SK-N-SH treated with all-trans-retinoic acid at 6 μM for 48 hours (cell line): ENCODE results near the gene TCF12.

ENCODE experiments used
- ATAC-seq: fragments of 200-7000 bp; cut with Tn5 transposase; 3 replicates; pipeline ENCODE4 v1.9.1; 2020; ENCODE audit warnings: mild to moderate bottlenecking, moderate library complexity
- ARNTL ChIP-seq: fragments of 450-650 bp; formaldehyde crosslinking; IDR thresholded peaks from 2 replicates; pipeline ENCODE4 v1.5.0; 2020; ENCODE audit warnings: low read depth, mild to moderate bottlenecking, moderate library complexity, borderline replicate concordance
- BACH2 ChIP-seq: fragments of 250-450 bp; sonication (Bioruptor Pico); IDR thresholded peaks from 2 replicates; pipeline ENCODE4 v1.9.0; 2021; ENCODE audit warnings: mild to moderate bottlenecking, borderline replicate concordance
- ESRRG ChIP-seq: fragments of 250-450 bp; sonication (Bioruptor Pico); IDR thresholded peaks from 2 replicates; pipeline ENCODE4 v1.6.1; 2021; ENCODE audit warnings: mild to moderate bottlenecking
- GLIS3 ChIP-seq: fragments of 250-450 bp; sonication (Bioruptor Pico); IDR thresholded peaks from 2 replicates; pipeline ENCODE4 v1.5.0; 2020; ENCODE audit warnings: mild to moderate bottlenecking, moderate library complexity
- ISL1 ChIP-seq: fragments of 250-450 bp; sonication (Bioruptor Pico); IDR thresholded peaks from 2 replicates; pipeline ENCODE4 v2.1.2; 2022; ENCODE audit warnings: mild to moderate bottlenecking, moderate library complexity
- OSR1 ChIP-seq: fragments of 250-450 bp; sonication (Bioruptor Pico); IDR thresholded peaks from 2 replicates; pipeline ENCODE4 v1.8.0; 2022; ENCODE audit warnings: moderate library complexity, mild to moderate bottlenecking, inconsistent platforms
- PPARA ChIP-seq: fragments of 250-450 bp; sonication (Bioruptor Pico); IDR thresholded peaks from 2 replicates; pipeline ENCODE4 v1.5.0; 2020; ENCODE audit warnings: mild to moderate bottlenecking, borderline replicate concordance
- RARB ChIP-seq: fragments of 250-450 bp; sonication (Bioruptor Pico); IDR thresholded peaks from 2 replicates; pipeline ENCODE4 v1.8.0; 2021; ENCODE audit warnings: mild to moderate bottlenecking, moderate library complexity
- SNAI2 ChIP-seq: fragments of 250-450 bp; sonication (Bioruptor Pico); IDR thresholded peaks from 2 replicates; pipeline ENCODE4 v1.5.0; 2020; ENCODE audit warnings: mild to moderate bottlenecking, moderate library complexity
- TCF4 ChIP-seq: fragments of 250-450 bp; sonication (Bioruptor Pico); IDR thresholded peaks from 2 replicates; pipeline ENCODE4 v1.8.0; 2021; ENCODE audit warnings: mild to moderate bottlenecking, moderate library complexity, borderline replicate concordance
- TOX ChIP-seq: fragments of 250-450 bp; sonication (Bioruptor Pico); IDR thresholded peaks from 2 replicates; pipeline ENCODE4 v1.8.0; 2021; ENCODE audit warnings: mild to moderate bottlenecking, moderate library complexity, borderline replicate concordance
- ZC3H10 ChIP-seq: fragments of 250-450 bp; sonication (Bioruptor Pico); IDR thresholded peaks from 2 replicates; pipeline ENCODE4 v1.5.1; 2021; ENCODE audit warnings: mild to moderate bottlenecking, moderate library complexity
- ZFP3 ChIP-seq: fragments of 250-450 bp; sonication (Bioruptor Pico); IDR thresholded peaks from 2 replicates; pipeline ENCODE4 v1.5.0; 2020; ENCODE audit warnings: mild to moderate bottlenecking, moderate library complexity
- ZNF565 ChIP-seq: fragments of 450-650 bp; formaldehyde crosslinking; conservative IDR thresholded peaks from 2 replicates; pipeline ENCODE4 v1.5.0; 2020; ENCODE audit warnings: low read depth, mild to moderate bottlenecking, moderate library complexity
- ZNF70 ChIP-seq: fragments of 450-650 bp; formaldehyde crosslinking; IDR thresholded peaks from 2 replicates; pipeline ENCODE4 v1.5.0; 2020; ENCODE audit warnings: mild to moderate bottlenecking, moderate library complexity
- ZNF8 ChIP-seq: fragments of 450-650 bp; formaldehyde crosslinking; IDR thresholded peaks from 2 replicates; pipeline ENCODE4 v1.5.0; 2020; ENCODE audit warnings: mild to moderate bottlenecking, moderate library complexity
- TF ChIP-seq, protein P1 (sequence below): fragments of 250-450 bp; sonication (Bioruptor Pico); IDR thresholded peaks from 2 replicates; pipeline ENCODE4 v1.5.1; 2020; ENCODE audit warnings: low read depth, mild to moderate bottlenecking, moderate library complexity
- TF ChIP-seq, protein P2 (sequence below): fragments of 250-450 bp; sonication (Bioruptor Pico); IDR thresholded peaks from 2 replicates; pipeline ENCODE4 v1.8.0; 2020; ENCODE audit warnings: mild to moderate bottlenecking, moderate library complexity, borderline replicate concordance
- TF ChIP-seq, protein P3 (sequence below): fragments of 250-450 bp; sonication (Bioruptor Pico); IDR thresholded peaks from 2 replicates; pipeline ENCODE4 v1.8.0; 2021; ENCODE audit warnings: low read depth, mild to moderate bottlenecking, moderate library complexity, borderline replicate concordance
- TF ChIP-seq, protein P4 (sequence below): fragments of 250-450 bp; sonication (Bioruptor Pico); IDR thresholded peaks from 2 replicates; pipeline ENCODE4 v1.5.0; 2020; ENCODE audit warnings: mild to moderate bottlenecking, moderate library complexity

Gene TCF12

DNA sequence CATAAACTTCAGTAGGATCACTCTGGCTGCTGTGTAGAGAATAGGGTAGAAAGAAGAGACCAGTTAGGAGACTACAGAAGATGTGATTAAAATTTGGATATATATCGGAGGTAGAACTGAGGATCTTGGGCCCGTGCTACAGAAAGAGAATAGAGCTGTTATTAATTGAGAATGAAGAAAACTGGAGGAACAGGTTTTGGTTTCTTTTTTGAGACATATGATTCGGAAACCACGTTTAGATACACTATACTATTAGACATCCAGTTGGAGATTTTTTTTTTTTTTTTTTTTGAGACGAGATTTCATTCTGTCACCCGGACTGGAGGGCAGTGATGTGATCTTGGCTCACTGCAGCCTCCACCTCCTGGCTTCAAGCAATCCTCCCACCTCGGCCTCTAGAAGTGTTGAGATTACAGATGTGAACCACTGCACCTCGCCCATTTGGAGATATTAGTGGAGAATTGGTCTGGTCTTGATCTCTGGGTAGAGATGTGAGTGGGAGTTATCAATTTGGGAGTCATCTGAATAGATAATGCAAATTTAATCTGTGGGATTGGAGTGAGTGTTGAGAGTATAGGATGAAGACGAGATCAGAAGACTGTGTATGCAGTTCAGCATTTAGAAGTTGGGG, 50.9 kb downstream of the TCF12 start:
- ATAC-seq = no peak
- TF ChIP-seq, protein P1, sequence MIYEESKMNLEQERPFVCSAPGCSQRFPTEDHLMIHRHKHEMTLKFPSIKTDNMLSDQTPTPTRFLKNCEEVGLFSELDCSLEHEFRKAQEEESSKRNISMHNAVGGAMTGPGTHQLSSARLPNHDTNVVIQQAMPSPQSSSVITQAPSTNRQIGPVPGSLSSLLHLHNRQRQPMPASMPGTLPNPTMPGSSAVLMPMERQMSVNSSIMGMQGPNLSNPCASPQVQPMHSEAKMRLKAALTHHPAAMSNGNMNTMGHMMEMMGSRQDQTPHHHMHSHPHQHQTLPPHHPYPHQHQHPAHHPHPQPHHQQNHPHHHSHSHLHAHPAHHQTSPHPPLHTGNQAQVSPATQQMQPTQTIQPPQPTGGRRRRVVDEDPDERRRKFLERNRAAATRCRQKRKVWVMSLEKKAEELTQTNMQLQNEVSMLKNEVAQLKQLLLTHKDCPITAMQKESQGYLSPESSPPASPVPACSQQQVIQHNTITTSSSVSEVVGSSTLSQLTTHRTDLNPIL (CRISPR knock-in tag) = no peak
- TF ChIP-seq ZFP3 (CRISPR knock-in tag) = no peak
- TF ChIP-seq, protein P2, sequence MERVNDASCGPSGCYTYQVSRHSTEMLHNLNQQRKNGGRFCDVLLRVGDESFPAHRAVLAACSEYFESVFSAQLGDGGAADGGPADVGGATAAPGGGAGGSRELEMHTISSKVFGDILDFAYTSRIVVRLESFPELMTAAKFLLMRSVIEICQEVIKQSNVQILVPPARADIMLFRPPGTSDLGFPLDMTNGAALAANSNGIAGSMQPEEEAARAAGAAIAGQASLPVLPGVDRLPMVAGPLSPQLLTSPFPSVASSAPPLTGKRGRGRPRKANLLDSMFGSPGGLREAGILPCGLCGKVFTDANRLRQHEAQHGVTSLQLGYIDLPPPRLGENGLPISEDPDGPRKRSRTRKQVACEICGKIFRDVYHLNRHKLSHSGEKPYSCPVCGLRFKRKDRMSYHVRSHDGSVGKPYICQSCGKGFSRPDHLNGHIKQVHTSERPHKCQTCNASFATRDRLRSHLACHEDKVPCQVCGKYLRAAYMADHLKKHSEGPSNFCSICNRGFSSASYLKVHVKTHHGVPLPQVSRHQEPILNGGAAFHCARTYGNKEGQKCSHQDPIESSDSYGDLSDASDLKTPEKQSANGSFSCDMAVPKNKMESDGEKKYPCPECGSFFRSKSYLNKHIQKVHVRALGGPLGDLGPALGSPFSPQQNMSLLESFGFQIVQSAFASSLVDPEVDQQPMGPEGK (CRISPR knock-in tag) = no peak
- no peak for TF ChIP-seq GLIS3
- TF ChIP-seq TOX = no peak
- no peak for TF ChIP-seq BACH2 (CRISPR knock-in tag)
- no peak for TF ChIP-seq ZNF70 (CRISPR knock-in tag)
- no peak for TF ChIP-seq ZNF8 (CRISPR knock-in tag)
- TF ChIP-seq ESRRG (CRISPR knock-in tag) = no peak
- no peak for TF ChIP-seq RARB (CRISPR knock-in tag)
- no peak for TF ChIP-seq OSR1
- TF ChIP-seq ZNF565 (CRISPR knock-in tag) = no peak
- TF ChIP-seq PPARA (CRISPR knock-in tag) = no peak
- TF ChIP-seq ZC3H10 (CRISPR knock-in tag) = no peak
- TF ChIP-seq ISL1 (CRISPR knock-in tag) = no peak

DNA sequence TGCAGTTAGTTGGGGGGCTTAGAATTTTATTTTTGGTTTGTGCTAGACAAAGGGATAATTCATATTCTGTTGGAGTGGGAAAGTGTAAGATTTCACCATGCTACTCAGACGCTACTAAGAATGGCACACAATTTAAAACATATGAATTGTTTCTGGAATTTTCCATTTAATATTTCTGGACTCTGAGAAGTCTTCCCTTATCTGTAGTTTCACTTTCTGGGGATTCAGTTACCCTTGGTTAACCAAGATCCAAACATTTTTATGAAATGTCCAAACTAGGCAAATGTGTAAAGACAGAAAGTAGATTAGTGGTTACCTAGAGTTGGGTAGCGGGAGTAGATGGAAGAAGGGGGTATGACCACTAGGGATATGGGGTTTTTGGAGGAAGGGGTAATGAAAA, 53.1 kb downstream of the TCF12 start:
- ATAC-seq = no peak
- TF ChIP-seq PPARA (CRISPR knock-in tag) = no peak

DNA sequence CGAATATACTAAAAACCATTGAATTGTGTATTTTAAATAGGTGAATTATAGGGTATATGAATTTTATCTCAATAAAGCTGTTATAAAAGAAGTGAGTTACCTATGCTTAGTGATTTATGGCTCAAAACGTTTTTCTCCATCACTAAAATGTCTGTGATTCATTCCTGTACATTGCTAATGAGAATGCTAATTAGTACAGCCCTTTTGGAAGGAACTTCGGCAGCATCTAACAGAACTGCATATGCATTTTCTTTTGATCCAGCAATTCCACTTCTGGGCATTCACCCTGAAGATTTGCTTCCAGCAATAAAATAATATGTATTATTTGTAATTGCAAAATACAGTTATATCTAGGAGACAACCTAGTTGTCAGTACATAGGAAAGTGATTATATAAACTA, 53.6 kb downstream of the TCF12 start:
- ATAC-seq = no peak
- TF ChIP-seq, protein P2 (CRISPR knock-in tag) = no peak
- TF ChIP-seq, protein P3, sequence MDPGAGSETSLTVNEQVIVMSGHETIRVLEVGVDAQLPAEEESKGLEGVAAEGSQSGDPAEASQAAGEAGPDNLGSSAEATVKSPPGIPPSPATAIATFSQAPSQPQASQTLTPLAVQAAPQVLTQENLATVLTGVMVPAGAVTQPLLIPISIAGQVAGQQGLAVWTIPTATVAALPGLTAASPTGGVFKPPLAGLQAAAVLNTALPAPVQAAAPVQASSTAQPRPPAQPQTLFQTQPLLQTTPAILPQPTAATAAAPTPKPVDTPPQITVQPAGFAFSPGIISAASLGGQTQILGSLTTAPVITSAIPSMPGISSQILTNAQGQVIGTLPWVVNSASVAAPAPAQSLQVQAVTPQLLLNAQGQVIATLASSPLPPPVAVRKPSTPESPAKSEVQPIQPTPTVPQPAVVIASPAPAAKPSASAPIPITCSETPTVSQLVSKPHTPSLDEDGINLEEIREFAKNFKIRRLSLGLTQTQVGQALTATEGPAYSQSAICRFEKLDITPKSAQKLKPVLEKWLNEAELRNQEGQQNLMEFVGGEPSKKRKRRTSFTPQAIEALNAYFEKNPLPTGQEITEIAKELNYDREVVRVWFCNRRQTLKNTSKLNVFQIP (CRISPR knock-in tag) = no peak
- TF ChIP-seq, protein P4, sequence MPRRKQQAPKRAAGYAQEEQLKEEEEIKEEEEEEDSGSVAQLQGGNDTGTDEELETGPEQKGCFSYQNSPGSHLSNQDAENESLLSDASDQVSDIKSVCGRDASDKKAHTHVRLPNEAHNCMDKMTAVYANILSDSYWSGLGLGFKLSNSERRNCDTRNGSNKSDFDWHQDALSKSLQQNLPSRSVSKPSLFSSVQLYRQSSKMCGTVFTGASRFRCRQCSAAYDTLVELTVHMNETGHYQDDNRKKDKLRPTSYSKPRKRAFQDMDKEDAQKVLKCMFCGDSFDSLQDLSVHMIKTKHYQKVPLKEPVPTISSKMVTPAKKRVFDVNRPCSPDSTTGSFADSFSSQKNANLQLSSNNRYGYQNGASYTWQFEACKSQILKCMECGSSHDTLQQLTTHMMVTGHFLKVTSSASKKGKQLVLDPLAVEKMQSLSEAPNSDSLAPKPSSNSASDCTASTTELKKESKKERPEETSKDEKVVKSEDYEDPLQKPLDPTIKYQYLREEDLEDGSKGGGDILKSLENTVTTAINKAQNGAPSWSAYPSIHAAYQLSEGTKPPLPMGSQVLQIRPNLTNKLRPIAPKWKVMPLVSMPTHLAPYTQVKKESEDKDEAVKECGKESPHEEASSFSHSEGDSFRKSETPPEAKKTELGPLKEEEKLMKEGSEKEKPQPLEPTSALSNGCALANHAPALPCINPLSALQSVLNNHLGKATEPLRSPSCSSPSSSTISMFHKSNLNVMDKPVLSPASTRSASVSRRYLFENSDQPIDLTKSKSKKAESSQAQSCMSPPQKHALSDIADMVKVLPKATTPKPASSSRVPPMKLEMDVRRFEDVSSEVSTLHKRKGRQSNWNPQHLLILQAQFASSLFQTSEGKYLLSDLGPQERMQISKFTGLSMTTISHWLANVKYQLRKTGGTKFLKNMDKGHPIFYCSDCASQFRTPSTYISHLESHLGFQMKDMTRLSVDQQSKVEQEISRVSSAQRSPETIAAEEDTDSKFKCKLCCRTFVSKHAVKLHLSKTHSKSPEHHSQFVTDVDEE (CRISPR knock-in tag) = no peak
- TF ChIP-seq BACH2 (CRISPR knock-in tag) (no peak), ESRRG (CRISPR knock-in tag) (no peak), TOX (no peak), ZNF8 (CRISPR knock-in tag) (no peak), SNAI2 (CRISPR knock-in tag) (no peak), OSR1 (no peak), ZNF565 (CRISPR knock-in tag) (no peak), ZFP3 (CRISPR knock-in tag) (no peak)

DNA sequence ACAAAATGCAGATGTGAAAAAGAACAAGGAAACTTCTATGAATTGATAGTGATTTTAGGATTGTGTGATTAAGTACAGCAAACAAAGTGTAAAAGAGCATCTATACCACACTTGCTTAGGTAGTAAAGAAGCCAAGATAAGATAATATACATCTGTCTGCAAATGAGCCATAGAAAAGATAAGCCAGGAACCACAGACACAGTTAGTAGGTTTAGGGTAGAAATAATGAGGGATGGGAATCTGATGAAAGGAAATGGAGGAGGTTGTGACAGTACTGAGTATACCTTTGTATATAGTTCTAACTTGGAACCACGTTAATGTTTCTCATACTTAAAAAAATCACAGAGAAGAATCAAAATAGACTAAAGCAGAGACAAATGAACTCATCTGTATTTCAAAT, 54.0 kb downstream of the TCF12 start:
- ATAC-seq = no peak; the same call in 2 of the 3 replicates
- TF ChIP-seq ZC3H10 (CRISPR knock-in tag) (no peak), SNAI2 (CRISPR knock-in tag) (no peak), ZNF70 (CRISPR knock-in tag) (no peak), ARNTL (CRISPR knock-in tag) (no peak), ZNF8 (CRISPR knock-in tag) (no peak), GLIS3 (no peak), RARB (CRISPR knock-in tag) (no peak), TOX (no peak), PPARA (CRISPR knock-in tag) (no peak), TCF4 (CRISPR knock-in tag) (no peak), ZNF565 (CRISPR knock-in tag) (no peak)
- TF ChIP-seq, protein P1 (CRISPR knock-in tag) = no peak
- TF ChIP-seq, protein P2 (CRISPR knock-in tag) = no peak
